ENCODE measurements around the gene EPB41.

DNA sequence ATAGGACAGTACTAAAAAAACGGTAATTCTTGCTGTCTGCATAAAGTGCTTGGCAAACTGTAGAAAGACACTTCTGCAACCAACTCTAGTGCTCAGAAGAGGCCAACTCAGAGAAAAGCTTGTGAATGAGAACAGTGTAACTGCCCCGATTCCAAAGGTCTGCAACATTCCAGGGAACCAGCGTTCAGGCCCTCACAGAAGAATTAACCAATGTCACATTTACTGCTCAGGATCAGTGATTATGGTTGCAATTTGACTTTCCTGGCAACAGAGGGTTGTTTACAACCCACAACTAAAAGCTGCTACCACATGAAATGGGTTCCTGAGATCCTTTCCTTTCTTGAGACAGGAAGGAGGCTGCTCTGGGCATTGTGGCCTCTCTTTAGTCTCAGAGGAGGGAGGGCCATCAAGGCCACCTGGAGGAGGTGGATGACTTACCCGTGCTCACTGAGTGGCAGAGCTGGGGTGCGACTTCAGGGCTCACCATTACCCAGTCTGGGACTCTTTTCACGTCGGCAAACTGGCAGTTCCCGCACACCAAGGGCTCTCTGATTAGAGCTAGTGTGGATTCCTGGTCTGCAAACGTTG, 252.0 kb downstream of the EPB41 start:
- TF ChIP-seq, protein P1, sequence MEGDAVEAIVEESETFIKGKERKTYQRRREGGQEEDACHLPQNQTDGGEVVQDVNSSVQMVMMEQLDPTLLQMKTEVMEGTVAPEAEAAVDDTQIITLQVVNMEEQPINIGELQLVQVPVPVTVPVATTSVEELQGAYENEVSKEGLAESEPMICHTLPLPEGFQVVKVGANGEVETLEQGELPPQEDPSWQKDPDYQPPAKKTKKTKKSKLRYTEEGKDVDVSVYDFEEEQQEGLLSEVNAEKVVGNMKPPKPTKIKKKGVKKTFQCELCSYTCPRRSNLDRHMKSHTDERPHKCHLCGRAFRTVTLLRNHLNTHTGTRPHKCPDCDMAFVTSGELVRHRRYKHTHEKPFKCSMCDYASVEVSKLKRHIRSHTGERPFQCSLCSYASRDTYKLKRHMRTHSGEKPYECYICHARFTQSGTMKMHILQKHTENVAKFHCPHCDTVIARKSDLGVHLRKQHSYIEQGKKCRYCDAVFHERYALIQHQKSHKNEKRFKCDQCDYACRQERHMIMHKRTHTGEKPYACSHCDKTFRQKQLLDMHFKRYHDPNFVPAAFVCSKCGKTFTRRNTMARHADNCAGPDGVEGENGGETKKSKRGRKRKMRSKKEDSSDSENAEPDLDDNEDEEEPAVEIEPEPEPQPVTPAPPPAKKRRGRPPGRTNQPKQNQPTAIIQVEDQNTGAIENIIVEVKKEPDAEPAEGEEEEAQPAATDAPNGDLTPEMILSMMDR (IDR thresholded peaks at IDR 0.05; ENCODE audit: poor library complexity) = no peak
- no peak for TF ChIP-seq EZH2 (IDR thresholded peaks at IDR 0.05; ENCODE audit: borderline replicate concordance)

Data from hepatocyte (in vitro differentiated cells).